Measurements from ENCODE around the gene UNC5A. TPM values are rescaled to one million over a fixed set of nuclear protein-coding genes. Genes with fewer than 3 reads are reported as not detected.

UNC5A gene
- total and polyA plus RNA-seq, 7 experiments from 2014 or later = not detected

DNA sequence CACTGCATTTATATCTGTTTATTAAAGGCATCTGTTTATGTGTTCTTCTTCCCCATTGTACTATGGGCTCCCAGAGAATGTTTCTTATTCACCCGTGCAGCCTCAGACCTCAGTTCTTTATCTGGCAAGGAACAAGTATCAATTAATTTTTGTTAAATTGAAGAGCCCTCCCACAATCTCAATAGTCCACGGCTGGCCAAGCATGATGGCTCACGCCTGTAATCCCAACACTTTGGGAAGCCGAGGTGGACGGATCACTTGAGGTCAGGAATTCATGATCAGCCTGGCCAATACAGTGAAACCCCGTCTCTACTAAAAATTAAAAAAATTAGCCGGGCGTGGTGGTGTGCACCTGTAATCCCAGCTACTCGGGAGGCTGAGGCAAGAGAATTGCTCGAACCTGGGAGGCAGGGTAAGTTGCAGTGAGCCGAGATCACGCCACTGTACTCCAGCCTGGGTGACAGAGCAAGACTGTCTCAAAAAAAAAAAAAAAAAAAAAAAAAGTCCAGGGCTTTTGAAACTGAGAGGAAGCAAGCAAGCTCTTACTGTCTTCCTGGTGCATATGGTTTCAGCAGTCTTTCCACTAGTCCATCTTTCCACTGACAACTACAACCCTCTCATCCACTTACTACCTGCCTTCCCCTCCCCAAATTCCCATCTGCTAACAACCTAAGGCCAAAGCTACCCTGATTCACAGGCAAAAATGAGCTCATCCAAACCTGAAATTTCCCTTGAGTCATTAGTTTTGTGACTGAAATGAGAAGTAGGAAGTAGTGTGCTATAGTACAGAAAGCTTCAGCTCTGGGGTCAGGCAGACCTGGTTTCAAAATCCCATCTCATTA, 91.1 kb downstream of the UNC5A start:
- no peaks in the 10 kb centered on the region for H3K4me1 ChIP-seq (ENCODE audit: control insufficient read depth in 2 of 2, insufficient read depth in 2 of 2, low read length in 2 of 2)
- peak overlapping the region in 5 of 9 donors; percentile 21 to 63 (median 25) for H3K27ac Mint-ChIP-seq
- peaks cover 8 to 22% (median 15%) of the 10 kb centered on the region in 7 donors for H3K4me1 Mint-ChIP-seq
- H3K27me3 ChIP-seq (ENCODE audit: control insufficient read depth in 2 of 2, insufficient read depth in 2 of 2, low read length in 2 of 2) = no peaks in the 10 kb centered on the region
- no peak overlapping the region for H3K4me3 Mint-ChIP-seq
- peaks cover 4 to 36% (median 14%) of the 10 kb centered on the region in 3 experiments for H3K36me3 ChIP-seq (ENCODE audit: control insufficient read depth in 2 of 3, insufficient read depth in 3 of 3, low read length in 3 of 3)
- POLR2A ChIA-PET = no interaction called here
- no peaks in the 10 kb centered on the region for H3K9me3 ChIP-seq (ENCODE audit: control insufficient read depth in 2 of 3, low read length in 3 of 3)
- H3K36me3 Mint-ChIP-seq = peaks cover 7 to 27% (median 21%) of the 10 kb centered on the region in 5 donors
- H3K9me3 Mint-ChIP-seq = no peaks in the 10 kb centered on the region
- DNase-seq (no peak), ATAC-seq (peak; percentile 54)
- intact Hi-C loops (cut with micrococcal nuclease) = no loop called here
- no peak overlapping the region for H3K4me3 ChIP-seq (ENCODE audit: low read length)
- peaks cover 0 to 9% (median 0%) of the 10 kb centered on the region in 5 donors for H3K27me3 Mint-ChIP-seq
- CTCF ChIA-PET = no interaction called here
- no peak overlapping the region for H3K27ac ChIP-seq (ENCODE audit: low read depth, low read length)

- Histone ChIP-seq H3K27me3 (ENCODE audit: control insufficient read depth in 2 of 2, insufficient read depth in 2 of 2, low read length in 2 of 2) (no peaks in the 10 kb centered on the region), H3K4me1 (ENCODE audit: control insufficient read depth in 2 of 2, insufficient read depth in 2 of 2, low read length in 2 of 2) (no peaks in the 10 kb centered on the region), H3K27ac (ENCODE audit: low read depth, low read length) (no peak overlapping the region), H3K9me3 (ENCODE audit: control insufficient read depth in 2 of 3, low read length in 3 of 3) (no peaks in the 10 kb centered on the region), H3K36me3 (ENCODE audit: control insufficient read depth in 2 of 3, insufficient read depth in 3 of 3, low read length in 3 of 3) (peaks cover 5 to 43% (median 15%) of the 10 kb centered on the region in 3 experiments), H3K4me3 (ENCODE audit: low read length) (no peak overlapping the region)
- no peak overlapping the region for H3K4me3 Mint-ChIP-seq
- H3K9me3 Mint-ChIP-seq = no peaks in the 10 kb centered on the region
- H3K27me3 Mint-ChIP-seq = peaks cover 0 to 9% (median 0%) of the 10 kb centered on the region in 5 donors
- ATAC-seq (no peak), DNase-seq (no peak)
- intact Hi-C loops (cut with micrococcal nuclease) = no loop called here
- ChIA-PET POLR2A (no interaction called here), CTCF (no interaction called here)
- peaks cover 8 to 21% (median 13%) of the 10 kb centered on the region in 7 donors for H3K4me1 Mint-ChIP-seq
- H3K27ac Mint-ChIP-seq = peak overlapping the region in 5 of 9 donors; percentile 8 to 63 (median 21)
- peaks cover 7 to 32% (median 23%) of the 10 kb centered on the region in 5 donors for H3K36me3 Mint-ChIP-seq
Observed at GRCh38 chr5:176902102-176902814, 91.9 kb downstream of the UNC5A start.

GRCh38 chr5:176902911-176903664, 92.7 kb downstream of the UNC5A start:
- ChIA-PET POLR2A (no interaction called here), CTCF (interaction anchor here (0.7 kb wide), 1 partner anchor 40 kb away, joined by 3 read pairs; no protein-coding TSS in a partner anchor)
- H3K4me1 ChIP-seq (ENCODE audit: control insufficient read depth in 2 of 2, insufficient read depth in 2 of 2, low read length in 2 of 2) = no peaks in the 10 kb centered on the region
- H3K27ac ChIP-seq (ENCODE audit: low read depth, low read length) = no peak overlapping the region
- Mint-ChIP-seq H3K27ac (peak overlapping the region in 4 of 9 donors; percentile 18 to 63 (median 40)), H3K36me3 (peaks cover 11 to 40% (median 31%) of the 10 kb centered on the region in 5 donors), H3K27me3 (peaks cover 0 to under 1% (median 0%) of the 10 kb centered on the region in 5 donors), H3K9me3 (no peaks in the 10 kb centered on the region), H3K4me3 (no peak overlapping the region), H3K4me1 (peaks cover 8 to 21% (median 13%) of the 10 kb centered on the region in 7 donors)
- DNase-seq = no peak
- peaks cover 13 to 52% (median 15%) of the 10 kb centered on the region in 3 experiments for H3K36me3 ChIP-seq (ENCODE audit: control insufficient read depth in 2 of 3, insufficient read depth in 3 of 3, low read length in 3 of 3)
- H3K27me3 ChIP-seq (ENCODE audit: control insufficient read depth in 2 of 2, insufficient read depth in 2 of 2, low read length in 2 of 2) = no peaks in the 10 kb centered on the region
- intact Hi-C loops (cut with micrococcal nuclease) = no loop called here
- no peak for ATAC-seq
- no peaks in the 10 kb centered on the region for H3K9me3 ChIP-seq (ENCODE audit: control insufficient read depth in 2 of 3, low read length in 3 of 3)
- no peak overlapping the region for H3K4me3 ChIP-seq (ENCODE audit: low read length)

- Histone ChIP-seq H3K4me1 (ENCODE audit: control insufficient read depth in 2 of 2, insufficient read depth in 2 of 2, low read length in 2 of 2) (no peaks in the 10 kb centered on the region), H3K36me3 (ENCODE audit: control insufficient read depth in 2 of 3, insufficient read depth in 3 of 3, low read length in 3 of 3) (peaks cover 13 to 64% (median 15%) of the 10 kb centered on the region in 3 experiments), H3K27me3 (ENCODE audit: control insufficient read depth in 2 of 2, insufficient read depth in 2 of 2, low read length in 2 of 2) (no peaks in the 10 kb centered on the region), H3K27ac (ENCODE audit: low read depth, low read length) (no peak overlapping the region), H3K4me3 (ENCODE audit: low read length) (no peak overlapping the region), H3K9me3 (ENCODE audit: control insufficient read depth in 2 of 3, low read length in 3 of 3) (no peaks in the 10 kb centered on the region)
- intact Hi-C loops (cut with micrococcal nuclease) = no loop called here
- Mint-ChIP-seq H3K27ac (peak overlapping the region in 2 of 9 donors; percentile 14 to 44), H3K36me3 (peaks cover 18 to 47% (median 34%) of the 10 kb centered on the region in 5 donors), H3K9me3 (no peaks in the 10 kb centered on the region), H3K4me3 (no peak overlapping the region), H3K27me3 (no peaks in the 10 kb centered on the region), H3K4me1 (peaks cover 5 to 18% (median 8%) of the 10 kb centered on the region in 7 donors)
- CTCF ChIA-PET = no interaction called here
- POLR2A ChIA-PET = no interaction called here
- DNase-seq = no peak
- ATAC-seq = no peak
Observed at GRCh38 chr5:176904276-176904675, 93.9 kb downstream of the UNC5A start.

GRCh38 chr5:176906126-176906525, 95.8 kb downstream of the UNC5A start:
- H3K9me3 Mint-ChIP-seq = no peaks in the 10 kb centered on the region
- no peak for DNase-seq
- POLR2A ChIA-PET = no interaction called here
- H3K4me3 ChIP-seq (ENCODE audit: low read length) = no peak overlapping the region
- no peaks in the 10 kb centered on the region for H3K4me1 ChIP-seq (ENCODE audit: control insufficient read depth in 2 of 2, insufficient read depth in 2 of 2, low read length in 2 of 2)
- ATAC-seq = no peak
- H3K27ac Mint-ChIP-seq = no peak overlapping the region
- no peaks in the 10 kb centered on the region for H3K9me3 ChIP-seq (ENCODE audit: control insufficient read depth in 2 of 3, low read length in 3 of 3)
- no peaks in the 10 kb centered on the region for H3K27me3 Mint-ChIP-seq
- H3K27ac ChIP-seq (ENCODE audit: low read depth, low read length) = no peak overlapping the region
- no peaks in the 10 kb centered on the region for H3K27me3 ChIP-seq (ENCODE audit: control insufficient read depth in 2 of 2, insufficient read depth in 2 of 2, low read length in 2 of 2)
- intact Hi-C loops (cut with micrococcal nuclease) = no loop called here
- peaks cover 13 to 77% (median 15%) of the 10 kb centered on the region in 3 experiments for H3K36me3 ChIP-seq (ENCODE audit: control insufficient read depth in 2 of 3, insufficient read depth in 3 of 3, low read length in 3 of 3)
- peaks cover 18 to 54% (median 32%) of the 10 kb centered on the region in 5 donors for H3K36me3 Mint-ChIP-seq
- no peak overlapping the region for H3K4me3 Mint-ChIP-seq
- peaks cover 0 to 12% (median 0%) of the 10 kb centered on the region in 7 donors for H3K4me1 Mint-ChIP-seq
- CTCF ChIA-PET = no interaction called here

GRCh38 chr5:176906796-176907195, 96.4 kb downstream of the UNC5A start:
- no peaks in the 10 kb centered on the region for H3K4me1 ChIP-seq (ENCODE audit: control insufficient read depth in 2 of 2, insufficient read depth in 2 of 2, low read length in 2 of 2)
- no peaks in the 10 kb centered on the region for H3K9me3 Mint-ChIP-seq
- intact Hi-C loops (cut with micrococcal nuclease) = no loop called here
- no peak overlapping the region for H3K4me3 ChIP-seq (ENCODE audit: low read length)
- no peak for DNase-seq
- ChIA-PET CTCF (no interaction called here), POLR2A (no interaction called here)
- H3K9me3 ChIP-seq (ENCODE audit: control insufficient read depth in 2 of 3, low read length in 3 of 3) = no peaks in the 10 kb centered on the region
- H3K36me3 Mint-ChIP-seq = peaks cover 18 to 60% (median 38%) of the 10 kb centered on the region in 5 donors
- H3K4me1 Mint-ChIP-seq = peaks cover 0 to 13% (median 0%) of the 10 kb centered on the region in 7 donors
- ATAC-seq = no peak
- no peaks in the 10 kb centered on the region for H3K27me3 Mint-ChIP-seq
- no peaks in the 10 kb centered on the region for H3K27me3 ChIP-seq (ENCODE audit: control insufficient read depth in 2 of 2, insufficient read depth in 2 of 2, low read length in 2 of 2)
- no peak overlapping the region for H3K27ac ChIP-seq (ENCODE audit: low read depth, low read length)
- no peak overlapping the region for H3K27ac Mint-ChIP-seq
- no peak overlapping the region for H3K4me3 Mint-ChIP-seq
- H3K36me3 ChIP-seq (ENCODE audit: control insufficient read depth in 2 of 3, insufficient read depth in 3 of 3, low read length in 3 of 3) = peaks cover 13 to 81% (median 15%) of the 10 kb centered on the region in 3 experiments

Measured in naive thymus-derived CD4-positive, alpha-beta T cell (primary cell).